GM11168 (cell line): ENCODE data around the gene APOB.

Source experiments
- in situ Hi-C: fragments of 300-500 bp; cut with MboI; formaldehyde crosslinking; loops from one replicate; pipeline ENCODE4 v1.12.0; 2022; ENCODE audit warnings: low sequenced_read_pairs; ENCODE audit not compliant: unreplicated experiment

The APOB gene, protein sequence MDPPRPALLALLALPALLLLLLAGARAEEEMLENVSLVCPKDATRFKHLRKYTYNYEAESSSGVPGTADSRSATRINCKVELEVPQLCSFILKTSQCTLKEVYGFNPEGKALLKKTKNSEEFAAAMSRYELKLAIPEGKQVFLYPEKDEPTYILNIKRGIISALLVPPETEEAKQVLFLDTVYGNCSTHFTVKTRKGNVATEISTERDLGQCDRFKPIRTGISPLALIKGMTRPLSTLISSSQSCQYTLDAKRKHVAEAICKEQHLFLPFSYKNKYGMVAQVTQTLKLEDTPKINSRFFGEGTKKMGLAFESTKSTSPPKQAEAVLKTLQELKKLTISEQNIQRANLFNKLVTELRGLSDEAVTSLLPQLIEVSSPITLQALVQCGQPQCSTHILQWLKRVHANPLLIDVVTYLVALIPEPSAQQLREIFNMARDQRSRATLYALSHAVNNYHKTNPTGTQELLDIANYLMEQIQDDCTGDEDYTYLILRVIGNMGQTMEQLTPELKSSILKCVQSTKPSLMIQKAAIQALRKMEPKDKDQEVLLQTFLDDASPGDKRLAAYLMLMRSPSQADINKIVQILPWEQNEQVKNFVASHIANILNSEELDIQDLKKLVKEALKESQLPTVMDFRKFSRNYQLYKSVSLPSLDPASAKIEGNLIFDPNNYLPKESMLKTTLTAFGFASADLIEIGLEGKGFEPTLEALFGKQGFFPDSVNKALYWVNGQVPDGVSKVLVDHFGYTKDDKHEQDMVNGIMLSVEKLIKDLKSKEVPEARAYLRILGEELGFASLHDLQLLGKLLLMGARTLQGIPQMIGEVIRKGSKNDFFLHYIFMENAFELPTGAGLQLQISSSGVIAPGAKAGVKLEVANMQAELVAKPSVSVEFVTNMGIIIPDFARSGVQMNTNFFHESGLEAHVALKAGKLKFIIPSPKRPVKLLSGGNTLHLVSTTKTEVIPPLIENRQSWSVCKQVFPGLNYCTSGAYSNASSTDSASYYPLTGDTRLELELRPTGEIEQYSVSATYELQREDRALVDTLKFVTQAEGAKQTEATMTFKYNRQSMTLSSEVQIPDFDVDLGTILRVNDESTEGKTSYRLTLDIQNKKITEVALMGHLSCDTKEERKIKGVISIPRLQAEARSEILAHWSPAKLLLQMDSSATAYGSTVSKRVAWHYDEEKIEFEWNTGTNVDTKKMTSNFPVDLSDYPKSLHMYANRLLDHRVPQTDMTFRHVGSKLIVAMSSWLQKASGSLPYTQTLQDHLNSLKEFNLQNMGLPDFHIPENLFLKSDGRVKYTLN (N-terminal part only)

GRCh38 chr2:21043744-21044532, at the start of gene APOB:
Gene APOB (minus strand): TSS chr2:21044073. CDS start chr2:21043945, 128 bp downstream.
- in situ Hi-C loops, result no loop called here

- in situ Hi-C loops, result no loop called here
Measured at GRCh38 chr2:21092308-21092869, 48.5 kb upstream of the APOB start.

DNA sequence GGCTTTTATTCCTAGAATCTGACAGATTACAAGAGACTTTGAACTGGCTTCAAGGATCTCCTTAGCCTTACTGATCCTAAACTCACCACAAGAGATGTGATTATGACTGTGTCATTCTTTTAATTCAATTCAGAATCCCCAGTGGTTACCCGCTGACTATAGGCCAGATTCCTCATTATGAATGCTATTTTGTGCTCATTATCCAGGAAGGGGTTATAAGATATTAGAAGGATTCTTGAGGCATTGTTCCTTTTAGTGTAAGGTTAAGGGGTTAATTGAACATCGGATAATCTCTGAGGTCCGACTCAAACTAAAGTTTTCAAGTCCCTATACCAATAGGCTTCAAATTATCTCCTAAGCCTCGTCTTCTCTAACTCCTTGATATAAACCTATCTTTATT, 40.5 kb upstream of the APOB start:
- in situ Hi-C loops, result no loop called here

GRCh38 chr2:21083482-21083881, 39.6 kb upstream of the APOB start:
- in situ Hi-C loops, result no loop called here

DNA sequence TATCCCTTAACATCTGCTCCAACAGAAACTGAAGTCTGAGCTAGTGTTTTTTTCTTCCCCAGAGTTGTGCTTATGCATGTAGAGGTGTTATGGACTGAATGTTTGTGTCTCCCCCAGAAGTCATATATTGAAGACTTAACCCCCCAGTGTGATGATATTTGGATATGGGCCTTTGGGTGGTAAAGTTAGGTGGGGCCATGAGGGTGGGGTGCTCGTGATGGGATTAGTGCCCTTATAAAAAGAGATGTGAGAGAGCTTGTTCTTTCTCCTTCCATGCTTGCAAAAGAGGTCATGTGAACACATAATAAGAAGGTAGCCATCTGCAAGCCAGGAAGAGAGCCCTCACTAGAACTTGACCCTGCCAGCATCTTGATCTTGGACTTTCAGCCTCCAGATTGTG, 34.4 kb upstream of the APOB start:
- in situ Hi-C loops, result no loop called here

DNA sequence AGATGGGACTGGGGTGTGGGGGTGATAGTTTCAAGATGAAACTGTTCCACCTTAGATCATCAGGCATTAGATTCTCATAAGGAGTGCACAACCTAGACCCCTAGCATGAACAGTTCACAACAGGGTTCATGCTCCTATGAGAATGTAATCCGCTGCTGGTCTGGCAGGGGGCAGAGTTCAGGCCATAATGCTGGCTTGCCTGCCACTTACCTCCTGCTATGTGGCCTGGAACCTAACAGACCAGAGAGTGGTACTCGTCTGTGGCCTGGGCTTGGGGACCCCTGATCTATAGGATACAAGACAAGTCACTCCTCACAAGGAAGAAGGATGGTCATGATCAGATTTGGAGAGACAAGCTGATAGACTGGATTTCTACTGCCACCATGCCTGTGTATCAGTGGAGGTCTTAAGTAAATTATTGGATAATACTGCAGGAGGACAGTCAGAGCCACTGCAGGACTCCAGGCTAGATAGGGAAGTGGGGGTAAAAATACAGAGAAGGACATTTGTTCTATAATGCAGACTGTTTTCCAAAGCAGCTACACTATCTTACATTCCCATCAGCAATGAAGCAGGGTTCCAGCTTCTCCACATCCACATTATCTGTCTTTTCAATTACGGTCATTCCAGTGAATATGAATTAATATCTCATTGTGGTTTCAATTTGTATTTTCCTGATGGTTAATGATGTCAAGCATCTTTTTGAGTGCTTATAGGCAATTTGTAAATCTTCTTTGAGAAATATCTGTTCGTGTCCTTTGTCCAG, 28.8 kb upstream of the APOB start:
- in situ Hi-C loops, result no loop called here

- in situ Hi-C loops, result no loop called here
Measured at GRCh38 chr2:21070341-21071257, 26.7 kb upstream of the APOB start.

DNA sequence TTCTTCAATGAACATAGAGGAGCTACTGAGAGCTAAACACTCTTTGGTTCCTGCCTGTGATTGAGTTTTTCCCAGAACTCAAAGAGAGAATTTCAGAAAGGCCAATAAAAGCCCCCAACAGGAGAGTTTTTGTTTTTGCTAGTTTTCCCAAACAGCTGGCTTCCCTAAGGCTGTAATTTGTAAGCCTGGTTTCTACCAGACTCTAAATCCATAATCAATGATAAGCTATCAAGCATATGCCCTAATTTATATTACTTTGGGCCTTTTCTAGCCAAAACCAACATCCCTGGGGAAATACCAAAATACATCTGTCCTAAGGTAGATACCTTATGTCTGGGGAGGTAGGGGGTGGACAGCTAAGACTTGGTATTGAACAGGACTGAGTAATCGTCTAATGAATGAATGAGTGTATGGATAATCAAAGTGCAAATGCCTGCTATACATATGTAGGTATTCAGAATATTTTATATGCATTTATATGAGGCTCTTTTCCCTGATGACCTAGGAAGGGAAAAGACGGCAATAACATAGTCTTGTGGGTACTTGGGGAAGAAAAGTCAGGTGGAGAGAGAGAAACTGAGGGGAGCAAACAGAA, 26.0 kb upstream of the APOB start:
- in situ Hi-C loops, result no loop called here

GRCh38 chr2:21067859-21068537, 24.1 kb upstream of the APOB start:
- in situ Hi-C loops, result no loop called here

- in situ Hi-C loops, result no loop called here
Measured at GRCh38 chr2:21067125-21067524, 23.3 kb upstream of the APOB start.

- in situ Hi-C loops, result loop anchor here (10.0 kb wide), 1 partner anchor 55 kb away; no protein-coding TSS in a partner anchor
Measured at GRCh38 chr2:21059885-21060610, 16.2 kb upstream of the APOB start.

- in situ Hi-C loops, result loop anchor here (10.0 kb wide), 1 partner anchor 58 kb away; no protein-coding TSS in a partner anchor
Measured at GRCh38 chr2:21057097-21057496, 13.2 kb upstream of the APOB start.

- in situ Hi-C loops, result loop anchor here (10.0 kb wide), 1 partner anchor 59 kb away; no protein-coding TSS in a partner anchor
Measured at GRCh38 chr2:21055879-21056790, 12.3 kb upstream of the APOB start.

DNA sequence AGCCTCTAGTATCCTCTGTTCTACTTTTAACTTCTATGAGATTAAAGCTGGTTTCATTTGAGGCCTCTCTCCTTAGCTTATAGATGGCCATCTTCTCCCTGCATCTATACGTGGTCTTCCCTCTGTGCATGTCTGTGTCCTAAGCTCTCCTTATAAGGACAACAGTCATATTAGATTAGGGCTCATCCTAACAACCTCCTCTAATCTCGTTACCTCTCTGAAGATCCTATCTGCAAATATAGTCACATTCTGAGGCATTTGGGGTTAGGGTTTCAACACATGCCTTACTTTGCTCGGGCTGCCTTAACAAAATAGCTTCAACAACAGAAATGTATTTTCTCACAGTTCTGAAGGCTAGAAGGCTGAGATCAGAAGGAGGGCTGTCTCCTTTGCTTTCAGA, 11.6 kb upstream of the APOB start:
- in situ Hi-C loops, result loop anchor here (10.0 kb wide), 1 partner anchor 59 kb away; no protein-coding TSS in a partner anchor

DNA sequence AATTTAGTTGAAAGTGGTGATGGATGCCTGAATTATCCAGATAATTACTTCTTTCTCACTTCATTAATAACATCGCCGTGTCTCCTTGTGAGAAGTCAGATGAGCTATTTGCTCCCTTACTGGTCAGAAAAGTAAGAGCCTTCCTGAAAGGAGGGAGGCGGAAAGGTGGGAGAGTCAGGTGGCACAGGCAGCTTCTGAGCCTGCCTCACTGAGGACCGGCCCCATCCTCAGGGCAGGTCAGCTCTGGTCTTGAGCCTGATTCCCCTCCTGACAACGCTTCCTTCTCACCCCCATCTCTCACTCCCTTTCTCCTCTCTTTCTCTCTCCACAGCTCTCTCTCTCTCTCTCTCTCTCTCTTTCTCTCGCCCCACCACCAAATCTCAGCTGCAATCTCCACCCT, 10.1 kb upstream of the APOB start:
- in situ Hi-C loops, result loop anchor here (10.0 kb wide), 1 partner anchor 61 kb away; no protein-coding TSS in a partner anchor
